RWPE1 (cell line): ENCODE measurements around the gene SPATS1.

Experiments used
- CTCF ChIA-PET: fragments of 350-600 bp; sonication (Branson Sonifier 250); formaldehyde crosslinking; extraction: SDS; loops from one replicate; lab custom pipeline; 2021; lab: Yijun Ruan, JAX
- POLR2A ChIA-PET: fragments of 400-600 bp; formaldehyde crosslinking; extraction: SDS; loops from one replicate; lab custom pipeline; 2020; ENCODE audit warnings: antibody characterized with exemption; ENCODE audit not compliant: low non-redundant PET; lab: Yijun Ruan, JAX
- DNase-seq: peaks from one replicate; pipeline ENCODE4 v3.0.0; 2012; ENCODE audit warnings: low spot score
- H3K27ac ChIP-seq: fragments of 450-650 bp; 2 replicates; pipeline ENCODE4 v1.5.1; 2017
- CTCF ChIP-seq: fragments of 450-650 bp; conservative IDR thresholded peaks from 2 replicates; pipeline ENCODE4 v1.5.1; 2017; ENCODE audit warnings: low read depth, mild to moderate bottlenecking

The SPATS1 gene

GRCh38 chr6:44363377-44363926 lies 21.0 kb downstream of the SPATS1 start:
- no peak for TF ChIP-seq CTCF
- DNase-seq = no peak
- POLR2A ChIA-PET = no interaction called here
- CTCF ChIA-PET = interaction anchor here (0.7 kb wide), 1 partner anchor 20 kb away, joined by 3 read pairs; no protein-coding TSS in a partner anchor
- H3K27ac ChIP-seq = no peak overlapping the region

- TF ChIP-seq CTCF = no peak
- H3K27ac ChIP-seq = no peak overlapping the region
- DNase-seq = no peak
- ChIA-PET CTCF (interaction anchor here (0.6 kb wide), 1 partner anchor 77 kb away, joined by 3 read pairs; no protein-coding TSS in a partner anchor), POLR2A (no interaction called here)
Measured at GRCh38 chr6:44366781-44367180, 24.3 kb downstream of the SPATS1 start.

- ChIA-PET POLR2A (no interaction called here), CTCF (no interaction called here)
- TF ChIP-seq CTCF = no peak
- no peak for DNase-seq
- no peak overlapping the region for H3K27ac ChIP-seq
Measured at GRCh38 chr6:44367681-44368080, 25.2 kb downstream of the SPATS1 start.

GRCh38 chr6:44373051-44373450 lies 30.6 kb downstream of the SPATS1 start:
- no peak for DNase-seq
- POLR2A ChIA-PET = no interaction called here
- no peak overlapping the region for H3K27ac ChIP-seq
- CTCF ChIA-PET = interaction anchor here (0.8 kb wide), 2 partner anchors 13 to 613 kb away, joined by 3 read pairs; no protein-coding TSS in a partner anchor
- TF ChIP-seq CTCF = no peak

GRCh38 chr6:44373787-44374186 lies 31.3 kb downstream of the SPATS1 start:
- CTCF ChIA-PET = no interaction called here
- no peak for DNase-seq
- H3K27ac ChIP-seq = no peak overlapping the region
- POLR2A ChIA-PET = no interaction called here
- no peak for TF ChIP-seq CTCF

- no peak overlapping the region for H3K27ac ChIP-seq
- TF ChIP-seq CTCF = no peak
- CTCF ChIA-PET = interaction anchor here (1.0 kb wide), 1 partner anchor 62 kb away, joined by 3 read pairs; the partner anchor contains the start of gene AARS2
- POLR2A ChIA-PET = interaction anchor here (0.5 kb wide), 1 partner anchor 76 kb away, joined by 3 read pairs; no protein-coding TSS in a partner anchor
- no peak for DNase-seq
Measured at GRCh38 chr6:44375071-44375470, 32.6 kb downstream of the SPATS1 start.
